HepG2 (cell line): ENCODE results near the gene PDIA6. TPM values are rescaled to one million over a fixed set of nuclear protein-coding genes. Genes with fewer than 3 reads are reported as not detected.

Experiments used
- ATAD3A ChIP-seq: sonication (generic); formaldehyde crosslinking; IDR thresholded peaks from 2 replicates; pipeline ENCODE4 v1.4.0; 2020; ENCODE audit warnings: missing genetic modification reagents
- CC2D1A ChIP-seq: sonication (generic); formaldehyde crosslinking; IDR thresholded peaks from 2 replicates; pipeline ENCODE4 v1.8.1; 2023; ENCODE audit warnings: mild to moderate bottlenecking, missing genetic modification reagents
- CHCHD3 ChIP-seq: sonication (generic); formaldehyde crosslinking; IDR thresholded peaks from 2 replicates; pipeline ENCODE4 v1.8.0; 2022; ENCODE audit warnings: mild to moderate bottlenecking, missing genetic modification reagents, moderate library complexity
- DZIP1 ChIP-seq: sonication (generic); formaldehyde crosslinking; IDR thresholded peaks from 2 replicates; pipeline ENCODE4 v1.5.0; 2020; ENCODE audit warnings: mild to moderate bottlenecking, missing genetic modification reagents
- EED ChIP-seq: sonication (generic); formaldehyde crosslinking; IDR thresholded peaks from 2 replicates; pipeline ENCODE4 v1.5.0; 2020; ENCODE audit warnings: mild to moderate bottlenecking, missing genetic modification reagents
- ELF3 ChIP-seq: IDR thresholded peaks from 2 replicates; pipeline ENCODE4 v1.6.1; 2016; ENCODE audit warnings: missing genetic modification reagents, missing compliant biosample characterization
- FOXK1 ChIP-seq: sonication (generic); formaldehyde crosslinking; IDR thresholded peaks from 2 replicates; pipeline ENCODE4 v1.4.0; 2020; ENCODE audit warnings: low read depth, missing genetic modification reagents, borderline replicate concordance
- GTF3A ChIP-seq: sonication (generic); formaldehyde crosslinking; conservative IDR thresholded peaks from 2 replicates; pipeline ENCODE4 v1.4.0; 2020; ENCODE audit warnings: mild to moderate bottlenecking, missing genetic modification reagents
- HOXD1 ChIP-seq: sonication (generic); formaldehyde crosslinking; IDR thresholded peaks from 2 replicates; pipeline ENCODE4 v1.5.0; 2020; ENCODE audit warnings: missing genetic modification reagents
- KAT2B ChIP-seq: fragments of 150-350 bp; IDR thresholded peaks from 2 replicates; pipeline ENCODE4 v1.6.1; 2014; ENCODE audit warnings: low read depth, low read length, borderline replicate concordance
- NR2F2 ChIP-seq: IDR thresholded peaks from 2 replicates; pipeline ENCODE4 v1.6.1; 2012; ENCODE audit warnings: low read depth, inconsistent platforms, borderline replicate concordance
- PITX1 ChIP-seq: sonication (generic); formaldehyde crosslinking; IDR thresholded peaks from 2 replicates; pipeline ENCODE4 v1.5.1; 2020; ENCODE audit warnings: mild to moderate bottlenecking, missing genetic modification reagents
- RCOR2 ChIP-seq: IDR thresholded peaks from 2 replicates; pipeline ENCODE4 v1.6.1; 2016; ENCODE audit warnings: missing biosample characterization, missing genetic modification reagents
- TBP ChIP-seq: sonication (generic); formaldehyde crosslinking; IDR thresholded peaks from 2 replicates; pipeline ENCODE4 v1.5.0; 2020; ENCODE audit warnings: missing genetic modification reagents
- ZBTB20 ChIP-seq: sonication (generic); formaldehyde crosslinking; IDR thresholded peaks from 2 replicates; pipeline ENCODE4 v1.8.1; 2023; ENCODE audit warnings: missing genetic modification reagents, low read depth, mild to moderate bottlenecking, borderline replicate concordance
- ZBTB26 ChIP-seq: IDR thresholded peaks from 2 replicates; pipeline ENCODE4 v1.6.1; 2016; ENCODE audit warnings: missing compliant biosample characterization, missing genetic modification reagents, borderline replicate concordance
- ZBTB7B ChIP-seq: sonication (generic); formaldehyde crosslinking; IDR thresholded peaks from 2 replicates; pipeline ENCODE4 v1.4.0; 2020; ENCODE audit warnings: missing genetic modification reagents
- ZFP36 ChIP-seq: fragments of 150-350 bp; IDR thresholded peaks from 2 replicates; pipeline ENCODE4 v1.6.1; 2018; ENCODE audit warnings: borderline replicate concordance, low read length, low read depth; ENCODE audit not compliant: partially characterized antibody
- ZFP62 ChIP-seq: sonication (generic); formaldehyde crosslinking; IDR thresholded peaks from 2 replicates; pipeline ENCODE4 v1.4.0; 2020; ENCODE audit warnings: missing genetic modification reagents
- ZNF292 ChIP-seq: sonication (generic); formaldehyde crosslinking; IDR thresholded peaks from 2 replicates; pipeline ENCODE4 v1.8.1; 2022; ENCODE audit warnings: mild to moderate bottlenecking, low read depth, missing genetic modification reagents, borderline replicate concordance
- ZNF296 ChIP-seq: sonication (generic); formaldehyde crosslinking; conservative IDR thresholded peaks from 2 replicates; pipeline ENCODE4 v1.5.0; 2020; ENCODE audit warnings: mild to moderate bottlenecking, missing genetic modification reagents
- ZNF383 ChIP-seq: sonication (generic); formaldehyde crosslinking; IDR thresholded peaks from 2 replicates; pipeline ENCODE4 v1.4.0; 2020; ENCODE audit warnings: missing genetic modification reagents, mild to moderate bottlenecking, borderline replicate concordance
- ZNF572 ChIP-seq: sonication (generic); formaldehyde crosslinking; IDR thresholded peaks from 2 replicates; pipeline ENCODE4 v1.5.1; 2020; ENCODE audit warnings: mild to moderate bottlenecking, missing genetic modification reagents
- ZNF713 ChIP-seq: sonication (generic); formaldehyde crosslinking; IDR thresholded peaks from 2 replicates; pipeline ENCODE4 v1.4.0; 2020; ENCODE audit warnings: mild to moderate bottlenecking, missing genetic modification reagents
- ZNF83 ChIP-seq: sonication (generic); formaldehyde crosslinking; IDR thresholded peaks from 2 replicates; pipeline ENCODE4 v1.4.0; 2020; ENCODE audit warnings: missing genetic modification reagents, mild to moderate bottlenecking, borderline replicate concordance
- ZNF891 ChIP-seq: sonication (generic); formaldehyde crosslinking; IDR thresholded peaks from 2 replicates; pipeline ENCODE4 v1.5.0; 2020; ENCODE audit warnings: mild to moderate bottlenecking, missing genetic modification reagents
- polyA plus RNA-seq, 8 experiments: library from polyadenylated mRNA; depleted of rRNA in 3 of 8; stranded (reverse) in 7 of 8; unstranded in 1 of 8; fragments of >200 nt; fragmentation: Illumina TruSeq in 4 of 8; extraction: Trizol in 4 of 8; gene quantifications; 2 replicates each; pipeline versions ENCODE4 v1.2.1 to v1.2.3, GENCODE V29; 2011 to 2016; ENCODE audit warnings: low read depth in 4 of 8, missing spikeins in 1 of 8, mixed read lengths in 1 of 8; ENCODE audit not compliant: insufficient read depth in 1 of 8
- total RNA-seq, 5 experiments: library from RNA; depleted of rRNA; stranded (reverse); fragments of >200 nt; fragmentation: Illumina TruSeq; extraction: Trizol; gene quantifications; 2 replicates each; pipeline ENCODE4 v1.2.3, GENCODE V29; 2016; ENCODE audit warnings: low read depth in 1 of 5
- TF ChIP-seq, protein P1 (sequence below): sonication (generic); formaldehyde crosslinking; IDR thresholded peaks from 2 replicates; pipeline ENCODE4 v1.8.1; 2023; ENCODE audit warnings: mild to moderate bottlenecking, missing genetic modification reagents
- TF ChIP-seq, protein P2 (sequence below): sonication (generic); formaldehyde crosslinking; IDR thresholded peaks from 2 replicates; pipeline ENCODE4 v1.4.0; 2020; ENCODE audit warnings: mild to moderate bottlenecking, missing genetic modification reagents

Gene PDIA6
- total and polyA plus RNA-seq, 2 of the 13 experiments (the other 11 are each of a cell fraction or from before 2014, with no cell fraction given) = 586 to 642 TPM

- TF ChIP-seq ELF3 (CRISPR knock-in tag) = no peak
- no peak for TF ChIP-seq ZNF83 (CRISPR knock-in tag)
- TF ChIP-seq ZNF572 (CRISPR knock-in tag) = no peak
- TF ChIP-seq DZIP1 (CRISPR knock-in tag) = no peak
- TF ChIP-seq HOXD1 (CRISPR knock-in tag) = no peak
- TF ChIP-seq GTF3A (CRISPR knock-in tag) = no peak
- TF ChIP-seq EED (CRISPR knock-in tag) = no peak
- TF ChIP-seq NR2F2 = no peak
- TF ChIP-seq ZNF713 (CRISPR knock-in tag) = no peak
- TF ChIP-seq TBP (CRISPR knock-in tag) = no peak
- TF ChIP-seq CHCHD3 (CRISPR knock-in tag) = no peak
- TF ChIP-seq ATAD3A (CRISPR knock-in tag) = no peak
- TF ChIP-seq ZBTB7B (CRISPR knock-in tag) = peak; percentile 12; the same call in 1 of the 2 replicates
- TF ChIP-seq PITX1 = peak; percentile 67
- peak; percentile 89 for TF ChIP-seq ZFP36
- no peak for TF ChIP-seq ZBTB26
- 0 out of 2 replicates have a peak, but pooled peaks have one; percentile 29 for TF ChIP-seq ZNF296 (CRISPR knock-in tag)
- no peak for TF ChIP-seq RCOR2
- TF ChIP-seq, protein P1, sequence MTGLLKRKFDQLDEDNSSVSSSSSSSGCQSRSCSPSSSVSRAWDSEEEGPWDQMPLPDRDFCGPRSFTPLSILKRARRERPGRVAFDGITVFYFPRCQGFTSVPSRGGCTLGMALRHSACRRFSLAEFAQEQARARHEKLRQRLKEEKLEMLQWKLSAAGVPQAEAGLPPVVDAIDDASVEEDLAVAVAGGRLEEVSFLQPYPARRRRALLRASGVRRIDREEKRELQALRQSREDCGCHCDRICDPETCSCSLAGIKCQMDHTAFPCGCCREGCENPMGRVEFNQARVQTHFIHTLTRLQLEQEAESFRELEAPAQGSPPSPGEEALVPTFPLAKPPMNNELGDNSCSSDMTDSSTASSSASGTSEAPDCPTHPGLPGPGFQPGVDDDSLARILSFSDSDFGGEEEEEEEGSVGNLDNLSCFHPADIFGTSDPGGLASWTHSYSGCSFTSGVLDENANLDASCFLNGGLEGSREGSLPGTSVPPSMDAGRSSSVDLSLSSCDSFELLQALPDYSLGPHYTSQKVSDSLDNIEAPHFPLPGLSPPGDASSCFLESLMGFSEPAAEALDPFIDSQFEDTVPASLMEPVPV (CRISPR knock-in tag) = no peak
- TF ChIP-seq KAT2B = no peak
- TF ChIP-seq ZBTB20 (CRISPR knock-in tag) = no peak
- no peak; the same call in 1 of the 2 replicates for TF ChIP-seq ZNF891 (CRISPR knock-in tag)
- no peak for TF ChIP-seq FOXK1
- TF ChIP-seq ZNF383 (CRISPR knock-in tag) = no peak
- TF ChIP-seq, protein P2, sequence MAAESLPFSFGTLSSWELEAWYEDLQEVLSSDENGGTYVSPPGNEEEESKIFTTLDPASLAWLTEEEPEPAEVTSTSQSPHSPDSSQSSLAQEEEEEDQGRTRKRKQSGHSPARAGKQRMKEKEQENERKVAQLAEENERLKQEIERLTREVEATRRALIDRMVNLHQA (CRISPR knock-in tag) = no peak
- no peak for TF ChIP-seq CC2D1A (CRISPR knock-in tag)
- TF ChIP-seq ZFP62 (CRISPR knock-in tag) = no peak
- peak; percentile 88 for TF ChIP-seq ZNF292 (CRISPR knock-in tag)
Measured at GRCh38 chr2:10814142-10814541, 1.6 kb upstream of the PDIA6 start (continued).
